AG04450 (cell line): Measurements from ENCODE around the gene DTX3L. TPM values are rescaled to one million over a fixed set of nuclear protein-coding genes. Genes with fewer than 3 reads are reported as not detected.

Source experiments
- CTCF ChIA-PET: fragments of 300-600, 350-600 bp; formaldehyde crosslinking; extraction: SDS; loops from one replicate; lab custom pipeline; 2022; ENCODE audit warnings: antibody characterized with exemption, inconsistent platforms; lab: Charles Lee
- POLR2A ChIA-PET: fragments of 350-600 bp; formaldehyde crosslinking; extraction: SDS; loops from one replicate; lab custom pipeline; 2021; ENCODE audit warnings: antibody characterized with exemption, inconsistent platforms; lab: Yijun Ruan, JAX
- DNase-seq: peaks from one replicate; pipeline ENCODE4 v3.0.0-alpha.2; 2011; ENCODE audit warnings: low read depth, low spot score
- H3K27ac ChIP-seq: one replicate; pipeline ENCODE4 v1.5.1; 2012; ENCODE audit warnings: low read depth, low read length, control low read depth
- H3K27me3 ChIP-seq: one replicate; pipeline ENCODE4 v1.6.0; 2012; ENCODE audit warnings: low read length; ENCODE audit not compliant: control insufficient read depth, insufficient read depth
- H3K4me3 ChIP-seq: 2 replicates; pipeline ENCODE4 v1.5.1; 2011; ENCODE audit warnings: mild to moderate bottlenecking, low read depth, low read length, control low read depth
- H3K9me3 ChIP-seq: 2 replicates; pipeline ENCODE4 v1.5.1; 2012; ENCODE audit warnings: low read length; ENCODE audit not compliant: control insufficient read depth, insufficient read depth
- CTCF ChIP-seq: IDR thresholded peaks from 2 replicates; pipeline ENCODE4 v1.5.1; 2011; ENCODE audit warnings: low read depth, low read length, control low read depth, inconsistent platforms
- polyA minus RNA-seq: library from RNA; depleted of rRNA, polyadenylated mRNA; stranded (reverse); fragments of >200 nt; gene quantifications from 2 replicates; pipeline ENCODE4 v1.2.3, GENCODE V29; 2011; rRNA and poly(A)+ RNA removed
- polyA plus RNA-seq: library from polyadenylated mRNA; depleted of rRNA; stranded (reverse); fragments of >200 nt; gene quantifications from 2 replicates; pipeline ENCODE4 v1.2.3, GENCODE V29; 2011; rRNA removed

The DTX3L gene
- polyA plus RNA-seq (7.0 and 8.3 TPM in 2 replicates), polyA minus RNA-seq (7.7 and 11.4 TPM in 2 replicates)

DNA sequence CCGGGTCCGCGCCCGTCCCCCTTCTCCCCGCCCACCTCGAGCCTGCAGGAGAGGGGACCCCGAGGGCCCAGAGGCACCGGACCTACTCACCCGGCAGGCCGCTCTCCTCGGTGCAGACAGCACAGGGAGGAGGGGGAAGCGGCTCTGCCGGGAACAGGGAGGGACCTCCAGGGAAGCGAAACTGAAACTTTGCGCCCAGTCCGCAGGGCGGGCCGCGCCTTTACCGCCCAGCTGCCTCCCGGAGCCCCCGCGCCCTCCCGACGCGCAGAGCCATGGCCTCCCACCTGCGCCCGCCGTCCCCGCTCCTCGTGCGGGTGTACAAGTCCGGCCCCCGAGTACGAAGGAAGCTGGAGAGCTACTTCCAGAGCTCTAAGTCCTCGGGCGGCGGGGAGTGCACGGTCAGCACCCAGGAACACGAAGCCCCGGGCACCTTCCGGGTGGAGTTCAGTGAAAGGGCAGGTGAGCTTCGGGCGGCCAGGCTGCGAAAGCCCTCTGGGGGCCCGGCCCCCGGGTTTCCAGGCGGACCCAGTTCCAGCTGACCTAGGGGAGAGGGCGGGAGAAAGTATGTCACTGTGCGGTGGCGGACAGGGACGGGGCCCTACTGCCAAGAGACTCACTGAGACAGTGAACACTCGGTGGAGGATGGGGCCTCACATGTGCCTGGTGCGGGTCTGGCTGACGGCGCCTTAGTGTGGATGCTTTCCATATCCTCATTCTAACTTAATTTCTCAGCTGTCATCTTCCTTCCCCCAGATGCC is at the start of gene DTX3L, which contains the start of gene PARP9:
DTX3L (plus strand) TSS at position 184 of the 758 bp plus-strand sequence; CDS start at position 273, 89 bp downstream.
PARP9 (minus strand) TSS at position 146 of the 758 bp plus-strand sequence. CDS start 4,680 bp downstream, outside the sequence.
- CTCF ChIA-PET: interaction anchor here (0.5 to 4.8 kb wide), 3 partner anchors 115 to 463 kb away, joined by 3 to 24 read pairs (median 3); partner anchors contain the start of genes FAM162A and SEMA5B
- POLR2A ChIA-PET: interaction anchor here (1.0 kb wide), 1 partner anchor 115 kb away, joined by 4 read pairs; no protein-coding TSS in a partner anchor
- no peak for TF ChIP-seq CTCF
- Histone ChIP-seq H3K27ac (peak within 1 kb of the TSS; percentile 73), H3K4me3 (peak within 1 kb of the TSS; percentile 82), H3K27me3 (no peaks in the 10 kb centered on the region), H3K9me3 (no peaks in the 10 kb centered on the region)
- no peak for DNase-seq

- Histone ChIP-seq H3K9me3 (no peaks in the 10 kb centered on the region; the same call in 1 of the 2 replicates), H3K27me3 (peaks cover 5% of the 10 kb centered on the region), H3K4me3 (peak overlapping the region; percentile 72), H3K27ac (no peak overlapping the region)
- ChIA-PET POLR2A (interaction anchor here (0.8 to 1.0 kb wide), 3 partner anchors 11 to 33 kb away, joined by 3 to 6 read pairs (median 4); no protein-coding TSS in a partner anchor), CTCF (interaction anchor here (0.7 to 2.0 kb wide), 3 partner anchors 19 to 163 kb away, joined by 4 to 5 read pairs (median 4); no protein-coding TSS in a partner anchor)
- DNase-seq: no peak
- TF ChIP-seq CTCF: no peak
Measured at GRCh38 chr3:122515020-122515468, 49.1 kb upstream of the DTX3L start.

GRCh38 chr3:122515870-122516269 is 48.3 kb upstream of the DTX3L start:
- CTCF ChIA-PET: no interaction called here

DNA sequence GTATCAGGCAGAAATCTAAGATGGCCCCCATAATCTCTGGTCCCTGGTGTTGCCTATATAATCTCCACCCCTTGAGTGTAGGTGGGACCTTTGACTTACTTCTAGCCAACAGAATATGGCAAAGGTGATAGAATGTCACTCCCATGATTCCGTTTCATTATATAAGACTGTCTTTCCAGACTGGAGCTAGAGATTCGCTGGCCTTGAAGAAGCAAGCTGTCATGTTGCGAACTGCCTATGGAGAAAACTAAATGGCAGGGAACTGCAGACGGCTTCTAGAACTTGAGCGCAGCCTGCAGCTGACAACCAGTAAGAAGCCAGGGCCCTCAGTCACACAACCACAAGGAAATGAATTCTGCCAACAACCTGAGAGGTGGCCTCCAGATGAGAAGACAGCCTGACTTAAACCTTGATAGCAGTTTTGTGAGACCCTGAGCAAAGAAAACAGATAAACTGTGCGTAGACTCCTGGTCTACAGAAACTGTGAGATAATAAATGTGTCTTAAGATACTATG is 47.2 kb upstream of the DTX3L start:
- TF ChIP-seq CTCF: no peak
- H3K27ac ChIP-seq: no peak overlapping the region
- peaks cover 5% of the 10 kb centered on the region for H3K27me3 ChIP-seq
- no peaks in the 10 kb centered on the region; the same call in 1 of the 2 replicates for H3K9me3 ChIP-seq
- ChIA-PET CTCF (no interaction called here), POLR2A (no interaction called here)
- no peak overlapping the region for H3K4me3 ChIP-seq
- DNase-seq: no peak

More at GRCh38 chr3:122515870-122516269, 48.3 kb upstream of the DTX3L start:
- Histone ChIP-seq H3K27me3 (peaks cover 5% of the 10 kb centered on the region), H3K9me3 (no peaks in the 10 kb centered on the region; the same call in 1 of the 2 replicates), H3K27ac (no peak overlapping the region), H3K4me3 (no peak overlapping the region)
- DNase-seq: no peak
- POLR2A ChIA-PET: no interaction called here
- TF ChIP-seq CTCF: no peak
